ENCODE measurements around the gene ARHGAP32.
"Not testable (repeated sequence)": the region's sequence is repeated elsewhere in the genome, so short reads cannot be mapped to it uniquely, and the experiment has no call there.

The ARHGAP32 gene

DNA sequence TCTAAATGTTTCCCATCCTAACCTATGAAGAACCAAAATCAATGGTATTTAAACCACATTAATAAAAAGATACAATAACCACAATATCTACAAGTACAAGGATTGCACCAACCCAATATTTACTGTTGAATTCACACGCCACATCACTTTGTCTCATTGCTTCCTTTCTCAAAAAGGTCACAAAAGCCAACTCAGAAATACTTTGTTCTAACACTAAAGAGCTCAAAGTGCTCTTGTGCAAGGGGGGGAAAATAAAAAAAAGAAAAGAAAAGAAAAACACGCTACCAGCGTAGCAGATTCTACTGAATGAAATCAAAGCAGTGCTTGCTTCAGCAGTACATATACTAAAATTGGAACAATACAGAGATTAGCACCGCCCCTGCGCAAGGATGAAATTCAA is 10.5 kb upstream of the ARHGAP32 start:
- DNase-seq (ENCODE audit: low read depth): no peak

DNA sequence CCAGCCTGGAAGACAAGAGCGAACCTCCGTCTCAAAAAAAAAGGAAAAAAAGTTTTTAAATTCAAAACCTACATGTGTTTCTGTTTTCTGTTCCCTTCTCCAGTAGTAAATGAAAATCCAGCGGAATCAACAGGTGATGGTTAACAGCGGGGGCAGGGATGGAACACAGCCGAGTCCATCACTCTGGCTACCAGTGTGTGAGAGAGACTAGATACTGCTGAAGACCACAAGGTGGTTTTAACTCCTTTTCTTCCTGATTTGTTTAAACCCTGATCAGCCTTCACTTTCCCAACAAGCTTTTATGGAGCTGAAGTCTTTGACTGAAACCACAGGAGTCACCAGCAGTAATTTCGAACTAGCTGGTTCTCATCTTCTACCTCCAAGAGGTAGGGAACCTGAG is 3.6 kb upstream of the ARHGAP32 start:
- no peak for DNase-seq (ENCODE audit: low read depth)

DNA sequence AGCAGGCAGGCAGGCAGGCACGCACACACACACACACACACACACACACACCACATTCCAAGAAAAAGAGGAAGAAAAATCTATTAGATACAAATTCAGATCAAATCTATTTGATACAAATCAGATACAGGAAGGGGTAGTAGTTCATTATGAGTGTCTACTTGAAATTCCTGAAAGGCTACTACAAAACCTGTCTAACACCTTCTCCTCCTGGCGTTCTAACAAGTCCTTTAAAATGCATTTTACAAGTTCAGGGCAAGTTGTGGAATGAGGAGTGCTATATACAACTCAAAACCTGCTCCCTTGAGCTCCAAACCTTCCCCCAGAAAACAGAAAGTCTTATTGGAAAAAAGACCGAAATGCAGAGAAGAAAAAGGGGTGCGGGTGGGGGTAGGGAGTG is 476 bp downstream of the ARHGAP32 start:
- DNase-seq (ENCODE audit: low read depth): no peak

DNA sequence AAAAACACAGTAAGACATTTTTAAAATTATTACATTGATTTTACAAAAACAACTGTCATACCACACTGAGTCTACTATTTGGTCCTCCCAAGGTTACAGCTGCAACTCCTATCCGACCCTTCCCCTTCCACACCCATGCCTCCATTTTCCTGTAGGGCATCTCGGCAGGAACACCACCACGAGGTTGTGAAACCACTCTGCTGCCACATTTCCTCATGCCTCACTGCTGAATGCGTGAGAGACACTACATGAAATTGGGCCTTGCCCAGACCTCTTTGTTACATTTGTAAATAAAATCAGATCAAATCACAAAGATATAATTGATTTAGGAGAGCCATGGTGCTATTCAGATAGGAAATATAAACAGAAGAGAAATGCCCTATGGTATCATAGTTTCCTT is 2.0 kb downstream of the ARHGAP32 start:
- DNase-seq (ENCODE audit: low read depth): no peak

DNA sequence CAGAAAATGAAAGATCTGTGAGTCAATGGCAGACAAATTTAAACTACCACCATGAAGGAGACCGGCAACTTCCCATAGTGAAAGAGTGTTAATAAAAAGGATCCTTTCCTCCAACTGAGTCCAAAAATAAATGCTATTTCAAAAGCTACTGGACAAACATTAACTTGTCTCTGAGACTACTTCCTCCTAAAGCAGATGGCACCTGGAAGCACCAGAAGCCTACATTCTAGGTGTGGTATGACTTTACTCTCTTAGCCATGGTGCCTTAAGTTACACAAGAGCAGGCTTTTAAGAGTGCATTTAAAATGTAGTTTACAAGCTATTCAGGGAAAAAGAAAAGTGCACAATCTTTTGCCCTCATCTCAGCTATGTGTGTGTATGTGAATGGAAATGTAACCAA is 2.5 kb downstream of the ARHGAP32 start:
- no peak for DNase-seq (ENCODE audit: low read depth)

DNA sequence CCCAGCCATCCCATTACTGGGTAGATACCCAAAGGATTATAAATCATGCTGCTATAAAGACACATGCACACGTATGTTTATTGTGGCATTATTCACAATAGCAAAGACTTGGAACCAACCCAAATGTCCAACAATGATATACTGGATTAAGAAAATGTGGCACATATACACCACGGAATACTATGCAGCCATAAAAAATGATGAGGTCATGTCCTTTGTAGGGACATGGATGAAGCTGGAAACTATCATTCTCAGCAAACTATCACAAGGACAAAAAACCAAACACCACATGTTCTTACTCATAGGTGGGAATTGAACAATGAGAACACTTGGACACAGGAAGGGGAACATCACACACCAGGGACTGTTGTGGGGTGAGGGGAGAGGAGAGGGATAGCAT is 7.0 kb downstream of the ARHGAP32 start:
- not testable (repeated sequence) for DNase-seq (ENCODE audit: low read depth)

DNA sequence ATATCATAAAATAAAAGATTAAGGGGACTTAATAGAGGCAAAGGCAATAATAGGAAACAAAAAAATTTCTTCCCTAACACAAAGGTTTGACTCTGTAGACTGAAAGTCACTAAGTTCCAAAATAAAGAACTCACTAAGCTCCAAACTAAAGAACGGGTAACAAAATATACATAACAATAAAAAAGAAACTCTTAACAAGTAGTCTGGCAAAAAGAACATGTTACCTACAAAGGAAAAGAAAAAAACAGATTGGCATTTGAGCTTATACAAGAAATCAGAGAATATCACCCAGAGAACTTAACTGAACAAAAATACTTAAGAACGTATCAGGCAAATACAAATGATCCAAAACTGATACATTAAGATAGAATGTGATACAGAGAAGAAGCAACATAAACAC is 7.5 kb downstream of the ARHGAP32 start:
- no peak for DNase-seq (ENCODE audit: low read depth)

DNA sequence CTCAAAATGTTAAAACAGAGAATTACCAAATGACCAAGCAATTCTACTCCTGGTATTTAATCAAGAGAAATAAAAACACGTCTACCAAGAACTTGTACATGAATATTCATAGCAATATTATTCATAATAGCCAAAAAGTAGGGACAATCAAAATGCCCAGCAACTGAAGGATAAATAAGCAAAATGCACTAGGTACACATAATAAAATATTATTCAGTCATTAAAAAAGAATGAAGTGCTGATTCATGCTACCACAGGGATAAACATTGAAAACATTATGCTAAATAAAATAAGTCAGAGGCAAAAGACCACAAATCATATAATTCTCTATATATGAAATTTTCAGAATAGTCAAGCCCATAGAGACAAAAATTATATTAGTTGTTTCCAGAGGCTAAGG is 24.8 kb downstream of the ARHGAP32 start:
- no peak for DNase-seq (ENCODE audit: low read depth)

DNA sequence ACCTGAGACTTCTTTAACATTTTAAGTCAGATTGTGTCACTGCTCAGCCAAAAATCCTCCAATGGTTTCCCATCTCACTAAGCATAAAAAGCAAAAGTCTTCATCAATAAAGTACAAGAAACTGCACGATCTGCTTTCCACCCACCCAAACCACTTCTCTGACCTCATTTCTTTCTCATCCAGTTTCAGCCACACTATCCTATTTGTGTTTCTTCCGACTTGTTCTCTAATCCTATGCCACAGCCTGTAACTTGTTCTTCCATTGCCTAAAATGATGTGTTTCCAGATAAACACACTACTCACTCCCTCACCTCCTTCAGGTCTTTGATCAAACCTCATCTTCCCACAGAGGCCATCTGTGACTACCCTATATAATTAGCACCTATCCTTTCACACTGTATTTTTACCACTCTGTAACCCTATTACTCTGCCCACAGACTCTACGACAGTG is 28.4 kb downstream of the ARHGAP32 start:
- DNase-seq (ENCODE audit: low read depth): no peak

DNA sequence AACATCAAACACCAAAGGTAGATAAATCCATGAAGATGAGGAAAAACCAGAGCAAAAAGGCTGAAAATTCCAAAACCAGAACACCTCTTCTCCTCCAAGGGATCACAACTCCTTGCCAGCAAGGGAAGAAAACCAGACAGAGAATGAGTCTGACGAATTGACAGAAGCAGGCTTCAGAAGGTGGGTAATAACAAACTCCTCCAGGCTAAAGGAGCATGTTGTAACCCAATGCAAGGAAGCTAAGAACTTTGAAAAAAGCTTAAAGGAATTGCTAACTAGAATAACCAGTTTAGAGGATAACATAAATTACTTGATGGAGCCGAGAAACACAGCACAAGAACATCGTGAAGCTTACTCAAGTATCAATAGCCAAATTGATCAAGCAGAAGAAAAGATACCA is 35.0 kb downstream of the ARHGAP32 start:
- DNase-seq (ENCODE audit: low read depth): not testable (repeated sequence)

DNA sequence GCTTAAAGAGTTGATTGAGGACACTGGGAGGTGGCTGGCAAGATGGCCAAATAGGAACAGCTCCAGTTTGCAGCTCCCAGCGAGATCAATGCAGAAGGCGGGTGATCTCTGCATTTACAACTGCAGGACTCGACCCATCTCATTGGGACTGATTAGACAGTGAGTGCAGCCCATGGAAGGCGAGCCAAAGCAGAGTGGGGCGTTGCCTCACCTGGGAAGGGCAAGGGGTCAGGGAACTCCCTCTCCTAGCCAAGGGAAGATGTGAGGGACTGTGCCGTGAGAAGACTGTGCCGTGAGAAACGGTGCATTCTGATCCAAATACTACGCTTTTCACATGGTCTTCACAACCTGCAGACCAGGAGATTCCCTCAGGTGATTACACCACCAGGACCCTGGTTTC is 36.4 kb downstream of the ARHGAP32 start:
- no peak for DNase-seq (ENCODE audit: low read depth)

DNA sequence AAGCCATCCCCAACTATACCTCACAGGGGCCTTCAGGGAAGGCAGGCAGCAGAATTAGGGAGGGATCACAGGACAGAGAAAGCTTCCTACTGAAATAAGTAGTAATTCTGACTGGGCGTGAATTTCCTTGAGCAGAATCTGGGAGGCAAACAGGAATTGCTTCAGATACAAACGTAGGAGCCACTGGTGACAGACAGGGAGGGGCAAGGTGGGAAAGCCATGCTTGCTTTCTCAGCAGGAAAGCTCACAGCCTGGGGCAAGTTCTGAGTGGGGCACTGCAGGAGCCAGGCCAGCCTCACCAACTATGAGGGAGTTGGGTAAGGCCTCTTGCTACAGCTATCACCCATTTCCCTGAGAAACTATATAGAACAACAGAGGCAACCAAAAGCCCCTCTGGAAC is 43.6 kb downstream of the ARHGAP32 start:
- no peak for DNase-seq (ENCODE audit: low read depth)

DNA sequence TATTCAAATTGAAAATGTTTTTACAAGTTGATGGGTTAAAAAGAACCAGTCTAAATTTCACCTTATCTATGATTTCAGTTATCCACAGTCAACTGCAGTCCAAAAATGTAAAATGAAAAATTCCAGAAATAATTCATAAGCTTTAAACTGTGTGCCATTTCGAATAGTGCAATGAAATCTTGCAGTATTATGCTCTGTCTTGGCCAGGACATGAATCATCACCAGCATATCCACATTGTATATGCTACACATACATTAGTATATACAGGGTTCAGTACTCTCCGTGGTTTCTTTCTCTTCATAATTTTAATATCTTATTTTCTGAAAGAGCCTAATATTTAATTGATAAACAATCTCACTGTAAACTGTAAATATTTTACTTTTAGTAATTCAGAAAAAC is 45.9 kb downstream of the ARHGAP32 start:
- DNase-seq (ENCODE audit: low read depth): no peak

DNA sequence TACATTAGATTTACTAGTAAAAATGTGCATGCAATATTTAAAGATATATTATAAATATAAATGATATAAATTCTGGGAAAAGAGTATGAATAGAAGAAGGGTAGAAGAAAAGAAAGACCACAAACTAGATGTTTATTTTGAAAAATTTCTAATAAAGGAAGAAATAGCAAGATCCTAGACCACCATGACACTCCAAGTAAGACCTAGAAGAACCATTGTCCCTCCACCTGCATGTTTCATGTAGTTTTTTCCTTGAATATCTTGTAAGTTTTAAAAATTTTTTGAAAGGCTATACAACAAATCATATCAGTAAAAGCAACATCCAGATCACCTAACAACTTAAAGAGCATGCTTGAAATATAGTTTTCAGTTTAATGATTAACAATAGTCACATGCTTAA is 46.8 kb downstream of the ARHGAP32 start:
- DNase-seq (ENCODE audit: low read depth): no peak

DNA sequence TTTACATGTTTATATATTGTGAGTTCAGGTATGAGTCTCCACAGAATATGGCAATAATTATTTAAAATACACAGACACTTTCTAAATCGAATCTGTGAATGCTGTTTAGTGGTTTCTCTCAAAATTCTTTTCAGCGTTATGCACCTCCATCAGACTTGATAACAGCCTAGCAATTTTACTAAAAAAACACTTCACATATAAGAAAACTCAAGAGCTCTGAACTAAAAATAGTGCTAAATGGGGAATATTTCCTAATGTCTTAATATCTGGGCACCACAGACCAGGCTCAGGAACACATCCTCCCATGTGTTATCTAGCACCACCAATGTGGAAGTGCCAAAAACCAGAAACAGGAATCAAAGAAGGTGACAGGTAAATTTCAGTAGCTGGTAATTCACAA is 47.9 kb downstream of the ARHGAP32 start:
- DNase-seq (ENCODE audit: low read depth): no peak

DNA sequence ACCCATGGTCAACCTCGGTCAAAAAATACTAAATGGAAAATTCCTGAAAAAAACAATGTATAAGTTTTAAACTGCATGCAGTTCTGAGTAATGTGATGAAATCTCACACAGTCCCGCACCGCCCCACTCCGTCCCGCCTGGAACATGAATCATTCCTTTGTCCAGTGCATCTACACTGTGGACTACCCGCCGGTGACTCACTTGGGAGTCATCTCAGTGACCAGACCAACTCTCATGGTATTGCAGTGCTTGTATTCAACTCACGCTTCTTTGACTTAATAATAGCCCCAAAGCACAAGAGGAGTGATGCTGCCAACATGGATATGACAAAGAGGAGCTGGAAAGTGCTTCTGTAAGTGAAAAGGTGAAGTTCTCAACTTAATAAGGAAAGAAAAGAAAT is 48.8 kb downstream of the ARHGAP32 start:
- no peak for DNase-seq (ENCODE audit: low read depth)

DNA sequence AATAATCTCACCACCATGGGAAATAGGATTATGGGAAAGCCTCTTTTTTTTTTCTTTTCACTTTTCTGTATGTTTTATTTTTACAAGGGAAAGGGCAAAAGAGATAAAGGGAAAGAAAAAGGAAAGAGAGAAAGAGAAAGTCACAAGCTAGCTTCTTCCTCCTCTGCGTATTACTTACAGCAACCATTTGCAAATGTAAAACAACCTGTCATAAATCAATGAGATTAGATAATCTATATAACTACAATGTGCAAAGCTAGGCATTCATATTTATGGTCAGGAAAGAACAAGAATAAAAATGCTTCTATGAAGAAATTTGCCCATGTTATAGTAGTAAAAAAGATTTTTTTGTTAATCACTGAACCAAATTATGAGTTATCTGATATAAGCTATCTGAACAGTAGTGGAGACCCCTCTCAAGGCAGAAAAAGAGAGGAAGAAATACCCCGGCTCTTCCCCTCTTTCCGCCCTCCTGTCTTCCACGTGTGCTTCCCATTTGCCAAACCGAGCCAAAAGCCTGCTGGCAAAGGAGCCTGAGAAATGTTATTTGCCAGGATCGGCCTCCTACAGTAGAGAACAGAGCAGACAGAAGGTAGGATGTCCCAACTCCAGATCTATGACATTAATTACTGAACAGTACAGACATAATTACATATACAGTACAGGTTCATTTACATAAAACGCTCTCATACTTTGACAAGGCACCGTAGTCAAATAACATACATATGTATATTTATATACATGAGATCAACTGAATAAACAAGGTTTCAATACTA is 50.2 kb downstream of the ARHGAP32 start:
- DNase-seq (ENCODE audit: low read depth): no peak

DNA sequence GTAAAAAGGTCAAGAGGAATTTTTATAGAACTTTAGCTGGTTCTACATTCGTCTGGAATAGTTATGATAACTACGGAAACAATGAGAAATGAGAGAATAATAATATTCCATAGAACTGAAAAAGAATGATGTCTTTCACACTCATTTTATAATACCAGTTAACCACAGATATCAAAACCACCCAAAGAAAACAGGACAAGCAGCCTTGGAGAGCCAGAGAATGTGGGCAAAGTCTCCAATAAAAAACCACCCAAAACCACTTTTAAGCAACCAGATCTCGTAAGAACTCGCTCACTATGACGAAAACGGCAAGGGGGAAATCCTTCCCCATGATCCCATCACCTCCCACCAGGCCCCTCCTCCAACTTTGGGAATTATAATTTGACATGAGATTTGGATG is 60.8 kb downstream of the ARHGAP32 start:
- DNase-seq (ENCODE audit: low read depth): no peak

DNA sequence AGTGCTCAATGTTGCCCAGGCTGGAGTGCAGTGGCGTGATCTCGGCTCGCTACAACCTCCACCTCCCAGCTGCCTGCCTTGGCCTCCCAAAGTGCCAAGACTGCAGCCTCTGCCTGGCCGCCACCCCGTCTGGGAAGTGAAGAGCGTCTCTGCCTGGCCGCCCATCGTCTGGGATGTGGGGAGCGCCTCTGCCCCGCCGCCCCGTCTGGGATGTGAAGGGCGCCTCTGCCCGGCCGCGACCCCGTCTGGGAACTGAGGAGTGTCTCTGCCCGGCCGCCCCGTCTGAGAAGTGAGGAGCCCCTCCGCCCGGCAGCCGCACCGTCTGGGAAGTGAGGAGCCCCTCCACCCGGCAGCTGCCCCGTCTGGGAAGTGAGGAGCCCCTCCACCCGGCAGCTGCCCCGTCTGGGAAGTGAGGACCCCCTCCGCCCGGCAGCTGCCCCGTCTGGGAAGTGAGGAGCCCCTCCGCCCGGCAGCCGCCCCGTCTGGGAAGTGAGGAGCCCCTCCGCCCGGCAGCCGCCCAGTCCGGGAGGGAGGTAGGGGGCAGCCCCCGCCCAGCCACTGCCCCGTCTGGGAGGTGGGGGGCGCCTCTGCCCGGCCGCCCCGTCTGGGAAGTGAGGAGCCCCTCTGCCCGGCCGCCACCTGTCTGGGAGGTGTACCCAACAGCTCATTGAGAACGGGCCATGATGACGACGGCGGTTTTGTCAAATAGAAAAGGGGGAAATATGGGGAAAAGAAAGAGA is 63.1 kb downstream of the ARHGAP32 start:
- not testable (repeated sequence) for DNase-seq (ENCODE audit: low read depth)

DNA sequence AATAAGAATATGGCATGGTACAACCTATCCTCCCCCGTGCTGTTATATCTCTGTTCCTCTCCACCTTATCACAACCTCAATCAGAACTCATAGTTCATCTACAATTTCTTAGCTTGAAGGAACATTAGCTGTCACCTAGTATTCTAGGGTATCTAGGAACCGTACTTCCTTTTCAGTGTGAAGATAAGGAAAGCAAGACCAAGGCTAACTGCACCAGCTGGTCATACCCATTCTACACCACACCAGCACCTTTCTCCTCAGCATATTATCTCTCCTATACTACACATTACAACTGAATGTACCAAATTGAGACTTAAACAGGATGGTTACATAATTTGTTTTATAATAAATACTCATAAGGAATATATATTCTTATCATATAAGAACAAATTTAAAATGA is 73.1 kb downstream of the ARHGAP32 start:
- DNase-seq (ENCODE audit: low read depth): no peak

DNA sequence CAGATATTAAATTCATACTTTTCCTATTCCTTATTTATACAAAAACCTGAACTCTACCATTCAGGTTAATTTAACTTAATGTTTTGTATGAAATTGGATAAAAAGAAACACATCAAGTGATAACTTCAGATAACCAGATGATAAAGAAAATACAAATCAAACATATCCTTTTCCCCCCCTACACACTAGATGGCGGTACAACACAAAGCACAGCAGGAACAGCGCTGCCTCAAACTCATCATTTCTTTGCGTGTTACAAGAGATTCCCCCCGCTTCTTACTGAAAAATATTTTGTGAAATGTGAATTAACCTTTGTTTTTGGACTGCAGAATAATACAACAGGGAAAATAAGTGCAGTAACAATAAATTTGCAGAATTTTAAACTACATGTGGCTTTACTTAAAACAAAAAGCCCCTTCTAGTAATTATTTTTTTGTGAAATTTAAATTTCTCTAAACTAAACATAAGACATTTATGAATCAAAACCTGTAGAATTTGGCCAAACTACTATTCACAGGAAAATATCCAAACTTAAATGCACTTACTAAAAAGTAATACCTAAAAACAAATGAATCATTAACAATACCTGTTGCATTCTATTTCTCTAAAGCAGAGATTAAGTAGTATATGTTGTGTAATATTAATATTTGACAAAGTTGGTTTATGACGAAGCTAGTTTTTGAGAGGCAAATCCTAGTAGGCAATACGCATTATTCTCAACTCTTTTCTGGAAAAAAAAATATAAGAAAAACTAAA is 74.4 kb downstream of the ARHGAP32 start:
- DNase-seq (ENCODE audit: low read depth): peak; percentile 3

DNA sequence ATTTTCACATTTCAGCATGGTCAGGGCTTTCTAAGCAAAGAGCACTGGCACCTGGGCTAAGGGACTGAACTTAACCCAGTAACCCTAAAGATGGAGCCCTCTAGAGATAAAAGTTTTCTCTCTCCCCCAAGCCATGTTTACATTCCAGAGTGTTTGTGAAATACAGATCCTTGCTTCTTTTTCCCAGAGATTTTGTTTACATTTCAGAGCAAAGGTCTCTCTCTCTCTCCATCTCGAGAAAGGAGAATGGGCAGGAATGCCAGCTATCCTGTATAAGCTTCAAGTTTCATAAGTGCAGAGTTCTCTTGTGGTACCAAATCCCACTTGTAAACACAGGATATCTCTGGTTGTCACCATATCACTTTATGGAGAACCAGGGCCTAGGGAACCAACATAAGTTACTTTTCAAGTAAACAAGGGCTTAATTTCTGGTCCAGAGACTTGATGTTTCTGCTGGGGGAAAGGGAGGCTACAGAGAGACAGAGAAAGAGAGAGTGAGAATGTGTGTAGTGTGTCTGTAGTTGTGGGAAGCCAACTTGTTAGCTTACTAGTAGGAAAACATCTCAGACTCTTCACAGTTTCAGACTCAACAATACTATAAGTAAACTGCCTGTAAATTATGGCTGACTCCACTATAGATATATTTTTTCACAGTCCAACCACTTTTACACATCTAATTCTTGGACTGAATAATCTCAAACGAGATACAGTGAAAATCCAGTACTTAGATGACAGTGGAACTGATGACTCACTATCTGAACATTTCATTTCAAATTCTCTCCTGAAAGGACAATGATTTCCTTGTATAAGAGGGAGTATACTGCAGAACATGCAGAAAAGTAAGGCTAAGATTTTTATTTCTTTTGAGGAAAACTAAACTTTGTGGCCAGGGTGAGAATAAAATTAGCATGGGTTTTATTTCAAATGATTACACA is 76.2 kb downstream of the ARHGAP32 start:
- no peak for DNase-seq (ENCODE audit: low read depth)

Data from stimulated activated CD8-positive, alpha-beta memory T cell treated with anti-CD3 and anti-CD28 coated beads, Interleukin-4, amount 100 ng/mL, for 24 hours (primary cell).